GM20000 (cell line): ENCODE results near the gene VWCE.

Experiments
- DNase-seq: peaks from one replicate; pipeline ENCODE4 v3.0.0; 2012; ENCODE audit warnings: low spot score
- TF ChIP-seq, protein P1 (sequence below): IDR thresholded peaks from 2 replicates; pipeline ENCODE4 v1.5.1; 2012; ENCODE audit warnings: mild to moderate bottlenecking, control low read depth; ENCODE audit errors: extremely low read depth, missing control alignments

Gene VWCE

DNA sequence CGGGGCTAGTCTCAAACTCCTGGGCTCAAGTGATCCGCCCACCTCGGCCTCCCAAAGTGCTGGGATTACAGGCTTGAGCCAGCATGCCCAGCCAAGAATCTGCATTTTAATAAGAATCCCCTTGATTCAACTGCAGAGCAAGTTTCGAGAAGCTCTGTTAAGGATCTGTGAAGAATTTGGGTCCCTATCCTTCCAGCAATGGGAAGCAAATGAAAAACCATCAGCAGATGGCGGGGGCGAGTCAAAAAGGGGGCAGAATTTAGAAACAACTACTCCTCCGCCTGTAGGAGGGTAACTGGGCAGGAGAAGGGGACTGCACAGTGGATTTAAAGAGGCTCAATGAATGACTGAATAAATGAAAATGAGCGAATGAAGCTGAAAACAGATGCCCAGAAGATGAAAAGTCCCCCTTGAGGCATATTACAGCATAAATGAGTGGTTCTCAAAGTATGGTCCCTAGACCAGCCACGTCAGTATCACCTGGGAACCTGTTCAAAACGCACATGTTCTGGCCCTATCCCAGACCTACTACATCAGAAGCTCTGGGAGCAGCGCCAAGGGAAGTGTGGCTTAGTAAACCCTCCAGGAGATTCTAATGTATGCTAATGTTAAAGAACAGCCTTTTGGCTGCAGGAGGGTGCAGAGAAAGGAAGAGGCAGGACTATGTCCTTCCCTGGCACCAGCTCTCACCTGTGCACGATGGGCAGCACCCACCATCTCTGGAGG is 15.0 kb downstream of the VWCE start:
- DNase-seq, result no peak
- TF ChIP-seq, protein P1, sequence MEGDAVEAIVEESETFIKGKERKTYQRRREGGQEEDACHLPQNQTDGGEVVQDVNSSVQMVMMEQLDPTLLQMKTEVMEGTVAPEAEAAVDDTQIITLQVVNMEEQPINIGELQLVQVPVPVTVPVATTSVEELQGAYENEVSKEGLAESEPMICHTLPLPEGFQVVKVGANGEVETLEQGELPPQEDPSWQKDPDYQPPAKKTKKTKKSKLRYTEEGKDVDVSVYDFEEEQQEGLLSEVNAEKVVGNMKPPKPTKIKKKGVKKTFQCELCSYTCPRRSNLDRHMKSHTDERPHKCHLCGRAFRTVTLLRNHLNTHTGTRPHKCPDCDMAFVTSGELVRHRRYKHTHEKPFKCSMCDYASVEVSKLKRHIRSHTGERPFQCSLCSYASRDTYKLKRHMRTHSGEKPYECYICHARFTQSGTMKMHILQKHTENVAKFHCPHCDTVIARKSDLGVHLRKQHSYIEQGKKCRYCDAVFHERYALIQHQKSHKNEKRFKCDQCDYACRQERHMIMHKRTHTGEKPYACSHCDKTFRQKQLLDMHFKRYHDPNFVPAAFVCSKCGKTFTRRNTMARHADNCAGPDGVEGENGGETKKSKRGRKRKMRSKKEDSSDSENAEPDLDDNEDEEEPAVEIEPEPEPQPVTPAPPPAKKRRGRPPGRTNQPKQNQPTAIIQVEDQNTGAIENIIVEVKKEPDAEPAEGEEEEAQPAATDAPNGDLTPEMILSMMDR, result no peak

DNA sequence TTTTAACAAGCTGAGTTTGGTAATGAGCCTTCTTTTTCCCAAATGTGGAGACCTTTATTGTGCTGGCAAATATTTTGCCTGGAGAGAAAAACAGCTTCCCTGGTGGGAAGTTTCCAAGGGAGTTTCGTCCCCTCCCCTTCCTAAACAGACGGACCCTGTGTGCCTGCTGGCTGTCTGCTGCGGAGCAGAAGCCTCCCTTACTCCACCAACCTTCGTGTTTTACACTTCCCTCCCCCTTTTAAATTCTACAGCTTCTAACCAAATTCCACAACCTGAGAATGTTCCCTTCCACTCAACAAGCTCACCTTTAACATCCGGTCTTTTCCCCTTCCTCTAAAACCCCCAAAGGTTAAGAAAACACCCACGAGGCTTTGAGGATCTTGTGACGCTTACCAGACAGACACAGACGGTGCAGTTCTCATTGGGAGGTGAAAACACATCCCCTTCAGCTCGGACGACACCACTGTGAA is 17.1 kb downstream of the VWCE start:
- TF ChIP-seq, protein P1, result no peak

DNA sequence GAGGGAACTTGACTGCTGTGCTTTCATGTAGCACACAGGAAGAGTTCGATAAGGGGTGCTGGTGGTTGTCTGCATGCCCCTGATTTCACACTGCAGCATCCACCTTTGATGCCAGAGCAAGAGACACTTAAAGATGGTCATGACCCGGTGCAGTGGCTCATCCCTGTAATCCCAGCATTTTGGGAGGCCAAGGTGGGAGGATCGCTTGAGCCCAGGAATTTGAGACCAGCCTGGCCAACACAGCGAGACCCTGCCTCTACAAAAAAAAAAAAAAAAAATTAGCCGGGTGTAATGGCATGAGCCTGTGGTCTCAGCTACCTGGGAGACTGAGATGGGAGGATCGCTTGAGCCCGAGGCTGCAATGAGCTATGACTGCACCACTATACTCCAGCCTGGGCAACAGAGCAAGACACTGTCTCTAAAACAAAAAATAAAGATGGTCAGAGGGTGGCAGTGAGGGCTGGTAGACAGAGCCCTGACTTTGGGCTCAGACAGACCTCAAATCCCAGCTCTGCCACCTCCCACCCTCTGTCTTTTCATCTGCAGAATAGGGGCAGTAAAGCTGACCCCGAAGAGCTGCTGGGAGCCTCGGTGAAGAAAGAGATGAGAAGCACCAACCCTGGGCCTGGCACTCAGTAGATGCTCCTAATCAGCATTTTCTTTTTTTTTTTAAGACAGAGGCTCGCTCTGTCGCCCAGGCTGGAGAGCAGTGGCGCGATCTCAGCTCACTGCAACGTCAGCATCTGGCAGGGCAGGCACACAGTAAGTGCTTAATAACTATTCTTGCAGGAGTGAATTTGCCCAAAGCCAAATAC is 17.7 kb downstream of the VWCE start:
- no peak for DNase-seq
- TF ChIP-seq, protein P1, result no peak

More for the DNA sequence above, 17.1 kb downstream of the VWCE start:
- DNase-seq, result no peak

DNA sequence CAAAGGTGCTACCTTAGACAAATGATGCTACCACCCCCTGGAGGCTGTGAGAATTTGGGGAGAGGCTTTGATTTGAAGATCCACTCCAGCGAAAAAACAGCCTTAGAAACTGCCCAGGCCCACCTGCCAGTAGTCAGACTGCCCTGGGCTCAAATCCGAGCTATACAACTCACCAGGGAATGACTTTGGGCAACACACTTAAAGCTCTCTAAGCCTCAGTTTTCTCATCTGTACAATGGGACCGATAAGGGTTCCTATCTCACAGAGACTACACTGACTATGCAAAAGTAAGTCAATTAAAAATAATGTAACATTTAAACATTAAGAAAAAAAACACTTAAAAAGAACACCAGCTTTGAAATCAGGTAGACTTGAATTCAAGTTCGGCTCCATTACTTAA is 19.9 kb downstream of the VWCE start:
- TF ChIP-seq, protein P1, result no peak
- DNase-seq, result no peak

DNA sequence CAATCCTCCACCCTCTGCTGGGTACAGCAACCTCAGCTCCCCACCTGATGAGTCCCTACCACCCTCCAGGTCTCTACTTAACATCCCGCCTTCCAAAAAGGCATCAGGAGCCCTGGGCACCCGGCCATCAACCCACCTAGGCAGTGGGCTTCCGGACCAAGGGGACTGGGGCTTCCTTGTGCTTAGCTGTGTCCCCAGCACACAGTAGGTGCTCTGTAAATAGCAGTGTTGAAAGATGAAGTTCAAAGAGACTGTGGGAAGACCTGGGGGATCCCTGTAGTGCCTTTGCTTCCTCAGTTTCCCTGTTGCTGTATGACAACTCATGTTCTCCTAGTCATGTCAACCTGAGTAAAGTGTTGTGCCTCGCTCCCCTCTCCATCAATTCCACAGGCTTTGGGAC is 21.0 kb downstream of the VWCE start:
- TF ChIP-seq, protein P1, result no peak
- DNase-seq, result no peak

DNA sequence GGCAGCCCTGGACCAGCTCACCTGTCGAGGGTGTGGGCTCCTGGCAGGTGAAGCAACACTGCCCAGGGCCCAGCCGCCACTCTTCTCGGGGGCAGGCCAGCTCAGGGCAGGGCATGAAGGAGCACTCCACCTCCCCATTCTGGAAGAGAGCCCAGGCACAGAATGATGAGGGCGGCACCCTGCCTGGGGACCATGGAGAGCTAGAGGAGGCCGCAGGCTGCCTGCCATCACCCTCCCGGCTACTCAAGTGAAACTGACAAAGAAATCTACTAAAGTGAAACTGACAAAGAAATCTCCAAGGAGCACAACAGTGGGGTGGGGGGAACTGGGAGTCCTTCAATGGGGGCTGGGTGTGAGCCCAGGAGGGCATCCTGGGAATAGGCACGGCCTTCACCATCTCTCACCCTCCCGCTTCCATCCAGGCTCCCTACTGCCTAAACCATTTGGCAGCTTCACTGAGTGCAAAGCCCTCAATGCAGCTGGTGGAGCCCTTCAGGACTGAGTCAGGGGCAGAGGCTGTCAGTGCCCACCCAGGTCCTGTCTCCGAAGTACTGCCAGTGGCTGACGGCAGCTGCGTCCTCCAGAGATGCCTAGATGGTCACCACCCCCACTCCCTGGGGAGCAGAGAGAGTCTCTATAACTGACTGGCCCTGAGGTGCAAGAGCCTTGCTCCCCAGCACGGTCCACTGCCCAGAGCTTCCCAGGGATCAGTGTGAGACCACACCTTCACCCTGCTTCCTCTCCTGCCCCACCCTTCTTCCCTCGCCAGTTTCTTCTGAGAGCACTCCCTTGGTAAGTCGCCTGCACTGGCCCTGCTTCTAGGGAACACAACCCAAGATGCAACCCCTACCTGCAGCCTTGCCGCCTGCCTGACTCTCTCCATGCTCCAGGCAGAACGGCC is 21.7 kb downstream of the VWCE start:
- DNase-seq, result no peak
- TF ChIP-seq, protein P1, result no peak
